GM23338 (cell line): ENCODE results near the gene COLQ. TPM values are rescaled to one million over a fixed set of nuclear protein-coding genes. Genes with fewer than 3 reads are reported as not detected.

ENCODE experiments used
- ATAC-seq: fragments of 200-7000 bp; cut with Tn5 transposase; 3 replicates; pipeline ENCODE4 v1.9.1; 2020
- DNase-seq: peaks from one replicate; pipeline ENCODE4 v3.0.0-alpha.2; 2015; ENCODE audit warnings: low spot score
- H2AFZ ChIP-seq: fragments of 200-600 bp; sonication (generic); 2 replicates; pipeline ENCODE4 v1.8.0; 2016; ENCODE audit warnings: antibody characterized with exemption, mild to moderate bottlenecking, moderate library complexity
- H3F3A ChIP-seq: fragments of 200-600 bp; sonication (generic); replicated peaks from 2 replicates; pipeline ENCODE4 v1.8.0; 2017; ENCODE audit warnings: antibody characterized with exemption, mixed run types, low read depth
- H3K27ac ChIP-seq: fragments of 200-600 bp; sonication (generic); 2 replicates; pipeline ENCODE4 v1.6.1; 2016; ENCODE audit warnings: low read depth
- H3K27me3 ChIP-seq: fragments of 200-600 bp; sonication (generic); 2 replicates; pipeline ENCODE4 v1.8.0; 2016; ENCODE audit warnings: mild to moderate bottlenecking, mixed run types, moderate library complexity; ENCODE audit not compliant: insufficient read depth
- H3K36me3 ChIP-seq: fragments of 200-600 bp; sonication (generic); 2 replicates; pipeline ENCODE4 v1.8.0; 2016; ENCODE audit warnings: mild to moderate bottlenecking; ENCODE audit not compliant: insufficient read depth
- H3K4me1 ChIP-seq: fragments of 200-600 bp; sonication (generic); 2 replicates; pipeline ENCODE4 v1.8.0; 2016; ENCODE audit warnings: mild to moderate bottlenecking, moderate library complexity; ENCODE audit not compliant: insufficient read depth
- H3K4me2 ChIP-seq: fragments of 200-600 bp; sonication (generic); 2 replicates; pipeline ENCODE4 v1.7.1; 2017; ENCODE audit warnings: mixed run types
- H3K4me3 ChIP-seq: fragments of 200-600 bp; sonication (generic); 2 replicates; pipeline ENCODE4 v1.6.1; 2016; ENCODE audit warnings: mixed run types
- H3K79me2 ChIP-seq: fragments of 200-600 bp; sonication (generic); replicated peaks from 2 replicates; pipeline ENCODE4 v1.8.0; 2017; ENCODE audit warnings: mild to moderate bottlenecking; ENCODE audit not compliant: insufficient read depth
- H3K9me2 ChIP-seq: fragments of 200-600 bp; sonication (generic); 2 replicates; pipeline ENCODE4 v1.8.0; 2017; ENCODE audit not compliant: insufficient read depth
- H4K20me1 ChIP-seq: fragments of 200-600 bp; sonication (generic); replicated peaks from 2 replicates; pipeline ENCODE4 v1.8.0; 2017; ENCODE audit warnings: mild to moderate bottlenecking; ENCODE audit not compliant: insufficient read depth
- H3K27ac Mint-ChIP-seq: 2 replicates; pipeline ENCODE4 v1.8.0; 2020; ENCODE audit warnings: inconsistent platforms, mild to moderate bottlenecking, moderate library complexity, mixed read lengths
- H3K27me3 Mint-ChIP-seq: 3 replicates; pipeline ENCODE4 v1.8.0; 2022; ENCODE audit warnings: low read depth, mild to moderate bottlenecking, moderate library complexity, mixed read lengths, inconsistent platforms; ENCODE audit not compliant: insufficient read depth, poor library complexity
- H3K36me3 Mint-ChIP-seq: 3 replicates; pipeline ENCODE4 v1.8.0; 2021; ENCODE audit warnings: low read depth, mild to moderate bottlenecking, inconsistent platforms, moderate library complexity, mixed read lengths
- H3K4me1 Mint-ChIP-seq: 3 replicates; pipeline ENCODE4 v1.8.0; 2020; ENCODE audit warnings: mild to moderate bottlenecking, inconsistent platforms, mixed read lengths
- H3K4me3 Mint-ChIP-seq: 3 replicates; pipeline ENCODE4 v1.8.0; 2021; ENCODE audit warnings: moderate library complexity, mild to moderate bottlenecking, inconsistent platforms, mixed read lengths
- H3K9me3 Mint-ChIP-seq: 3 replicates; pipeline ENCODE4 v1.8.0; 2020; ENCODE audit warnings: moderate library complexity, mild to moderate bottlenecking, inconsistent platforms, mixed read lengths
- CREB1 ChIP-seq: fragments of 250-450 bp; sonication (Bioruptor Pico); IDR thresholded peaks from 2 replicates; pipeline ENCODE4 v1.5.0; 2020; ENCODE audit warnings: low read depth, mild to moderate bottlenecking, moderate library complexity
- CTCF ChIP-seq, 2 experiments: fragments of 200-600 bp in 1 of 2; sonication (generic) in 1 of 2; conservative IDR thresholded peaks; 2 replicates each; pipeline versions ENCODE4 v1.5.1 to v1.6.1; 2016 to 2017; ENCODE audit warnings: antibody characterized with exemption in 2 of 2, low read depth in 2 of 2, mild to moderate bottlenecking in 2 of 2, moderate library complexity in 1 of 2
- ETS1 ChIP-seq: IDR thresholded peaks from 2 replicates; pipeline ENCODE4 v1.6.1; 2016; ENCODE audit warnings: antibody characterized with exemption
- EZH2 ChIP-seq: fragments of 200-600 bp; sonication (generic); IDR thresholded peaks from one replicate; pipeline ENCODE4 v1.8.0; 2017; ENCODE audit warnings: antibody characterized with exemption, mild to moderate bottlenecking, low read depth; ENCODE audit not compliant: unreplicated experiment
- EZH2phosphoT487 ChIP-seq: fragments of 200-600 bp; sonication (generic); IDR thresholded peaks from one replicate; pipeline ENCODE4 v1.8.1; 2018; ENCODE audit warnings: antibody characterized with exemption; ENCODE audit not compliant: unreplicated experiment
- JUNB ChIP-seq: IDR thresholded peaks from one replicate; pipeline ENCODE4 v1.6.1; 2016; ENCODE audit warnings: antibody characterized with exemption; ENCODE audit not compliant: unreplicated experiment
- NANOG ChIP-seq: IDR thresholded peaks from 2 replicates; pipeline ENCODE4 v1.6.1; 2016; ENCODE audit warnings: antibody characterized with exemption, borderline replicate concordance
- POLR2AphosphoS5 ChIP-seq: IDR thresholded peaks from 2 replicates; pipeline ENCODE4 v1.6.1; 2016; ENCODE audit warnings: antibody characterized with exemption, low read depth
- REST ChIP-seq: IDR thresholded peaks from one replicate; pipeline ENCODE4 v1.6.1; 2018; ENCODE audit warnings: antibody characterized with exemption; ENCODE audit not compliant: unreplicated experiment
- STAT1 ChIP-seq: IDR thresholded peaks from one replicate; pipeline ENCODE4 v1.6.1; 2016; ENCODE audit warnings: antibody characterized with exemption; ENCODE audit not compliant: unreplicated experiment
- ZNF114 ChIP-seq: fragments of 250-450 bp; sonication (Bioruptor Pico); IDR thresholded peaks from 2 replicates; pipeline ENCODE4 v1.5.0; 2020; ENCODE audit warnings: mild to moderate bottlenecking, moderate library complexity
- ZNF331 ChIP-seq: fragments of 250-450 bp; sonication (Bioruptor Pico); IDR thresholded peaks from 2 replicates; pipeline ENCODE4 v1.5.0; 2020; ENCODE audit warnings: low read depth, mild to moderate bottlenecking, moderate library complexity
- ZNF462 ChIP-seq: fragments of 250-450 bp; sonication (Bioruptor Pico); IDR thresholded peaks from 2 replicates; pipeline ENCODE4 v1.5.0; 2020; ENCODE audit warnings: mild to moderate bottlenecking, moderate library complexity
- polyA plus RNA-seq: library from polyadenylated mRNA; unstranded; fragments of >200 nt; fragmentation: Nextera tagmentation; extraction: Ambion mirVana; gene quantifications from 2 replicates; pipeline ENCODE4 v1.2.1, GENCODE V29; 2016
- total RNA-seq: library from RNA; depleted of rRNA; stranded (reverse); fragments of >200 nt; shearing (Covaris generic); gene quantifications from 2 replicates; pipeline ENCODE4 v1.2.3, GENCODE V29; 2014

COLQ gene
- total and polyA plus RNA-seq, 2 experiments from 2014 or later, result 0.78 to 2.0 TPM

GRCh38 chr3:15440891-15441290, 80.6 kb downstream of the COLQ start:
- H3K27ac ChIP-seq, result no peak overlapping the region
- no peaks in the 10 kb centered on the region for H3K9me3 Mint-ChIP-seq
- H3K27me3 ChIP-seq, result no peaks in the 10 kb centered on the region
- no peaks in the 10 kb centered on the region for H3K79me2 ChIP-seq
- no peak overlapping the region for H3K27ac Mint-ChIP-seq
- ATAC-seq, result no peak
- H3K27me3 Mint-ChIP-seq, result no peaks in the 10 kb centered on the region
- no peaks in the 10 kb centered on the region for H3K4me1 ChIP-seq
- peaks cover 6% of the 10 kb centered on the region; the same call in 1 of the 2 replicates for H4K20me1 ChIP-seq
- H3K4me1 Mint-ChIP-seq, result no peaks in the 10 kb centered on the region
- H3K4me3 Mint-ChIP-seq, result no peak overlapping the region
- H2AFZ ChIP-seq, result no peak overlapping the region
- TF ChIP-seq EZH2phosphoT487, result no peak
- no peak for TF ChIP-seq ZNF462
- TF ChIP-seq NANOG, result no peak
- no peak for TF ChIP-seq REST
- no peak for TF ChIP-seq CREB1 (CRISPR knock-in tag)
- no peak for TF ChIP-seq ZNF331 (CRISPR knock-in tag)
- TF ChIP-seq ZNF114 (CRISPR knock-in tag), result no peak
- no peak for TF ChIP-seq JUNB
- no peak for TF ChIP-seq EZH2
- TF ChIP-seq STAT1, result no peak
- TF ChIP-seq ETS1, result no peak
- no peak for TF ChIP-seq POLR2AphosphoS5
- TF ChIP-seq CTCF (conservative IDR thresholded peaks at IDR 0.05; ENCODE audit: low read depth in 2 of 2), result no peak
- H3K36me3 ChIP-seq, result peaks cover 42% of the 10 kb centered on the region
- DNase-seq, result no peak
- no peak overlapping the region for H3K4me2 ChIP-seq
- no peaks in the 10 kb centered on the region for H3K9me2 ChIP-seq
- no peak overlapping the region for H3K4me3 ChIP-seq
- no peaks in the 10 kb centered on the region for H3F3A ChIP-seq
- H3K36me3 Mint-ChIP-seq, result peaks cover 59% of the 10 kb centered on the region
